MM.1S (cell line): ENCODE data around the gene TBRG1.

Source experiments
- EZH2 ChIP-seq: fragments of 300-600 bp; sonication (generic); optimal IDR thresholded peaks from 2 replicates; pipeline ENCODE3; 2017; ENCODE audit warnings: low read depth, mild to moderate bottlenecking, antibody characterized with exemption, low read length, mixed read lengths
- TF ChIP-seq, protein P1 (sequence below): fragments of 300-600 bp; sonication (generic); IDR thresholded peaks from 2 replicates; pipeline ENCODE4 v1.5.1; 2016; ENCODE audit warnings: antibody characterized with exemption, low read length, mixed read lengths

DNA sequence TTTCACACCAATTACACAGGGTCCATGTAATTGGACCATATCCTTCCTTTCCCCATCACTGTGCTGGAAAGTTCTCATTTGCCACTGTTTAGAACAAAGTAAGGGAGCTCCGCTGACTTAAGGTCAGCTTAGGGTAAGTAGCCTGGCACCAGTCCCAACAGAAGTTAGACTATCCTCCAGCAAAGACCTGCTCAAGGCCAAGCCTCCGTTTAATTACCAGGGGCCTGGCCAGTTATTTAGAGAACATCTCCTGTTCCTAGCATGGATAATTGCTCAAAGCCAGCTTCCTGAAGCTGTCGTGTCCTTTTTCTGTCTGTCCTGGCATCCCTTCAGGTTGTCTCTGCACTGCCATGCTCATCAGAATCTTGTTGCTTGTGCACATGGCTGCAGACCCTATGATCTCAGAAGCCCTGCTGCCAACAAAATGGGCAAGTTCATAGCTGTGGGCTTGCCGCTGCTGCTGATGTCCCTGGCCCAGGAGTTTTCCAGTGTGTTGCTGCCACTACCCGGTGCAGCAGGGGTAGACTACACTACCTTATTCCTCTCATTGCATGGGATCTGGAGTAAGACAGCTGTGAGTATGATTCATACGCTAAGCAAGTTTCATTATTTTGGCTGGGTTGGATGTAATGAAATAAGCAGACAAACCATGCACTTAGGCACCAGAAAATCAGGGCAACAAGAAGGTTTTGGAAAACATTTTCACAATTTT lies 44.8 kb upstream of the TBRG1 start:
- TF ChIP-seq, protein P1, sequence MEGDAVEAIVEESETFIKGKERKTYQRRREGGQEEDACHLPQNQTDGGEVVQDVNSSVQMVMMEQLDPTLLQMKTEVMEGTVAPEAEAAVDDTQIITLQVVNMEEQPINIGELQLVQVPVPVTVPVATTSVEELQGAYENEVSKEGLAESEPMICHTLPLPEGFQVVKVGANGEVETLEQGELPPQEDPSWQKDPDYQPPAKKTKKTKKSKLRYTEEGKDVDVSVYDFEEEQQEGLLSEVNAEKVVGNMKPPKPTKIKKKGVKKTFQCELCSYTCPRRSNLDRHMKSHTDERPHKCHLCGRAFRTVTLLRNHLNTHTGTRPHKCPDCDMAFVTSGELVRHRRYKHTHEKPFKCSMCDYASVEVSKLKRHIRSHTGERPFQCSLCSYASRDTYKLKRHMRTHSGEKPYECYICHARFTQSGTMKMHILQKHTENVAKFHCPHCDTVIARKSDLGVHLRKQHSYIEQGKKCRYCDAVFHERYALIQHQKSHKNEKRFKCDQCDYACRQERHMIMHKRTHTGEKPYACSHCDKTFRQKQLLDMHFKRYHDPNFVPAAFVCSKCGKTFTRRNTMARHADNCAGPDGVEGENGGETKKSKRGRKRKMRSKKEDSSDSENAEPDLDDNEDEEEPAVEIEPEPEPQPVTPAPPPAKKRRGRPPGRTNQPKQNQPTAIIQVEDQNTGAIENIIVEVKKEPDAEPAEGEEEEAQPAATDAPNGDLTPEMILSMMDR, result no peak
- TF ChIP-seq EZH2, result no peak
